OCI-LY3 (cell line): ENCODE results near the gene CAMK1D.

Source experiments
- H2AFZ ChIP-seq: fragments of 200-600, 300-600 bp; shearing (Covaris generic); 2 replicates; pipeline ENCODE4 v1.6.0; 2014; ENCODE audit warnings: antibody characterized with exemption, low read depth, low read length
- H3K27ac ChIP-seq: fragments of 200-600, 300-600 bp; sonication (generic); 2 replicates; pipeline ENCODE4 v1.5.1; 2014; ENCODE audit warnings: mild to moderate bottlenecking, low read length, moderate library complexity, mixed read lengths
- H3K27me3 ChIP-seq: fragments of 200-600, 300-600 bp; sonication (generic); 2 replicates; pipeline ENCODE4 v1.6.1; 2014; ENCODE audit warnings: low read depth, low read length, mixed read lengths
- H3K36me3 ChIP-seq: fragments of 200-600, 300-600 bp; sonication (generic); replicated peaks from 2 replicates; pipeline ENCODE3; 2014; ENCODE audit warnings: low read depth, low read length, mixed read lengths
- H3K4me1 ChIP-seq: fragments of 300-600, 200-600 bp; sonication (generic); 2 replicates; pipeline ENCODE4 v1.6.1; 2014; ENCODE audit warnings: low read length, mixed read lengths
- H3K4me2 ChIP-seq: fragments of 200-600, 300-600 bp; sonication (generic); 2 replicates; pipeline ENCODE4 v1.6.1; 2014; ENCODE audit warnings: low read length, mixed read lengths
- H3K4me3 ChIP-seq: fragments of 300-600, 200-600 bp; sonication (generic); 2 replicates; pipeline ENCODE4 v1.5.1; 2014; ENCODE audit warnings: antibody characterized with exemption, mild to moderate bottlenecking, low read length, moderate library complexity
- H3K79me2 ChIP-seq: fragments of 300-600, 200-600 bp; shearing (Covaris generic); 2 replicates; pipeline ENCODE4 v1.6.1; 2014; ENCODE audit warnings: mild to moderate bottlenecking, low read length, mixed read lengths
- H3K9ac ChIP-seq: fragments of 300-600, 200-600 bp; shearing (Covaris generic); 2 replicates; pipeline ENCODE4 v1.6.0; 2014; ENCODE audit warnings: mild to moderate bottlenecking, low read length, moderate library complexity
- H3K9me3 ChIP-seq: fragments of 200-600, 300-600 bp; shearing (Covaris generic); 2 replicates; pipeline ENCODE4 v1.6.1; 2014; ENCODE audit warnings: low read length, mixed read lengths; ENCODE audit not compliant: insufficient read depth
- H4K20me1 ChIP-seq: fragments of 200-600, 300-600 bp; sonication (generic); 2 replicates; pipeline ENCODE4 v1.6.1; 2016; ENCODE audit warnings: low read length, mixed read lengths; ENCODE audit not compliant: insufficient read depth
- CTCF ChIP-seq: fragments of 200-600, 300-600 bp; sonication (generic); IDR thresholded peaks from 2 replicates; pipeline ENCODE4 v1.5.1; 2014; ENCODE audit warnings: antibody characterized with exemption, low read length, low read depth
- EZH2phosphoT487 ChIP-seq: fragments of 200-600 bp; shearing (Covaris generic); IDR thresholded peaks from 2 replicates; pipeline ENCODE4 v1.6.1; 2018; ENCODE audit warnings: antibody characterized with exemption, mixed run types, low read depth

CAMK1D gene

GRCh38 chr10:12727832-12728215 lies 378.5 kb downstream of the CAMK1D start:
- TF ChIP-seq EZH2phosphoT487 (no peak), CTCF (no peak)
- H3K4me3 ChIP-seq, result no peak overlapping the region
- H3K79me2 ChIP-seq, result peaks cover 6% of the 10 kb centered on the region; the same call in 1 of the 2 replicates
- H3K27me3 ChIP-seq, result no peaks in the 10 kb centered on the region
- no peaks in the 10 kb centered on the region for H3K36me3 ChIP-seq
- no peak overlapping the region for H3K9ac ChIP-seq
- no peak overlapping the region for H3K27ac ChIP-seq
- H3K9me3 ChIP-seq, result no peaks in the 10 kb centered on the region
- H2AFZ ChIP-seq, result no peak overlapping the region
- no peak overlapping the region for H3K4me2 ChIP-seq
- H3K4me1 ChIP-seq, result peaks cover 17% of the 10 kb centered on the region
- peaks cover 9% of the 10 kb centered on the region; the same call in 1 of the 2 replicates for H4K20me1 ChIP-seq

- no peak for TF ChIP-seq EZH2phosphoT487
- TF ChIP-seq CTCF, result no peak
- Histone ChIP-seq H3K27me3 (no peaks in the 10 kb centered on the region), H2AFZ (no peak overlapping the region), H3K4me3 (no peak overlapping the region), H3K9ac (no peak overlapping the region), H3K79me2 (peaks cover 6% of the 10 kb centered on the region; the same call in 1 of the 2 replicates), H4K20me1 (peaks cover 9% of the 10 kb centered on the region; the same call in 1 of the 2 replicates), H3K4me1 (peaks cover 17% of the 10 kb centered on the region), H3K27ac (no peak overlapping the region), H3K36me3 (no peaks in the 10 kb centered on the region), H3K4me2 (no peak overlapping the region), H3K9me3 (no peaks in the 10 kb centered on the region)
Observed at GRCh38 chr10:12728494-12728893, 379.1 kb downstream of the CAMK1D start.

GRCh38 chr10:12729885-12730284 lies 380.5 kb downstream of the CAMK1D start:
- H3K27me3 ChIP-seq, result no peaks in the 10 kb centered on the region
- H3K4me3 ChIP-seq, result no peak overlapping the region
- no peak for TF ChIP-seq EZH2phosphoT487
- TF ChIP-seq CTCF, result 0 out of 2 replicates have a peak, but pooled peaks have one; percentile 20
- H4K20me1 ChIP-seq, result peaks cover 9% of the 10 kb centered on the region; the same call in 1 of the 2 replicates
- peaks cover 6% of the 10 kb centered on the region; the same call in 1 of the 2 replicates for H3K79me2 ChIP-seq
- H3K4me2 ChIP-seq, result peak overlapping the region; percentile 50; the same call in 1 of the 2 replicates
- no peak overlapping the region for H2AFZ ChIP-seq
- no peaks in the 10 kb centered on the region for H3K9me3 ChIP-seq
- no peak overlapping the region for H3K9ac ChIP-seq
- no peak overlapping the region for H3K27ac ChIP-seq
- H3K36me3 ChIP-seq, result no peaks in the 10 kb centered on the region
- peaks cover 17% of the 10 kb centered on the region for H3K4me1 ChIP-seq

- H2AFZ ChIP-seq, result no peak overlapping the region
- peak overlapping the region; percentile 50 for H3K4me2 ChIP-seq
- no peak overlapping the region for H3K9ac ChIP-seq
- H3K79me2 ChIP-seq, result peaks cover 6% of the 10 kb centered on the region; the same call in 1 of the 2 replicates
- H3K27ac ChIP-seq, result peak overlapping the region; percentile 39
- no peaks in the 10 kb centered on the region for H3K9me3 ChIP-seq
- no peaks in the 10 kb centered on the region for H3K36me3 ChIP-seq
- H4K20me1 ChIP-seq, result peaks cover 9% of the 10 kb centered on the region; the same call in 1 of the 2 replicates
- H3K4me1 ChIP-seq, result peaks cover 17% of the 10 kb centered on the region
- H3K4me3 ChIP-seq, result peak overlapping the region; percentile 6; the same call in 1 of the 2 replicates
- H3K27me3 ChIP-seq, result no peaks in the 10 kb centered on the region
- TF ChIP-seq CTCF (no peak), EZH2phosphoT487 (no peak)
Observed at GRCh38 chr10:12730809-12731519, 381.6 kb downstream of the CAMK1D start.
